ENCODE data around the gene BSDC1. TPM values are rescaled to one million over a fixed set of nuclear protein-coding genes. Genes with fewer than 3 reads are reported as not detected.

BSDC1 gene
- total and polyA plus RNA-seq, 11 donors: 25.1 to 53.2 (median 44.5) TPM

GRCh38 chr1:32414186-32414886 lies 20.1 kb upstream of the BSDC1 start:
- intact Hi-C loops (cut with DNase I): loop anchor here in 5 of 10 donors (1.0 to 5.0 kb wide), 4 partner anchors 13 to 197 kb away; no protein-coding TSS in a partner anchor

DNA sequence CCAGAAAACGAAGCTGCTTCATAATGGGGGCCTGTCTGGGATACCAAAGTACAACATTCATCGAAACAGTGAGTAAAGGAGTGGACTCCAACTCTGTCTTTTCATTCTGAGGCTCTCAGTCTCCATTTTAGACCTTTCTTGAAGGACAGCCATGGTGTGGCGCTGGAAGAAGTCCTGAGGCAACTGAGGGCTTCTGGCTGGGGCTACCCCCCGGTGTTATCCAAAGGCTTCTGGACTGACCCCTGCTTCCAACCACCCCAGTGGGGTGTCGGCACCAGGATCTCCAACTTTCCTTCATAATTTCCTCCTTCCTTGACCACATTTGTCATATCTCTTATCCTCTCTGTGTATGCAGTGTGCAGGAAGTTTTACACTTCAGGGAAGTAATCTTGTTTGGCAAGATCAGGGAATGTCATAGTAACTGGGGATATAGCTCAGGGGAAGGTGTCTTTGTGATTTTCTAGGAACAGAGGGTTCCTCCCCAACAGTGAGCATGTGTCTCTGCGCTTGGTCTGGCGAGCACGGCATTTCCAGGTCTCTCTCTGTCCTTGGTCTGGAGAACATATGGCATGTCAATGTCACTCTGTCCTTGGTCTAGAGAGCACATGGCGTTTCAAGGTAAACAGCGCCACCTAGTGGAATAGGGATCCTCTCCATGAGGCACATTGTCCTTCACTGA lies 19.4 kb upstream of the BSDC1 start:
- Histone ChIP-seq H3K27ac (no peak overlapping the region), H3K4me1 (no peaks in the 10 kb centered on the region), H3K36me3 (no peaks in the 10 kb centered on the region), H3K4me3 (no peak overlapping the region), H3K27me3 (no peaks in the 10 kb centered on the region), H3K9me3 (peaks cover 0 to 21% (median 5%) of the 10 kb centered on the region in 12 donors)
- ATAC-seq (peak; percentile 61 to 76 (median 74)), DNase-seq (peak in 4 of 5 donors; percentile 39 to 63 (median 54))
- TF ChIP-seq CTCF (IDR thresholded peaks at IDR 0.05) (peak; percentile 57 to 85 (median 76)), POLR2A (IDR thresholded peaks at IDR 0.05) (no peak)
- intact Hi-C loops (cut with DNase I): loop anchor here in 5 of 10 donors (1.0 to 5.0 kb wide), 5 partner anchors 12 to 197 kb away; no protein-coding TSS in a partner anchor
- 51 to 60% (median 55%) methylated on average over 10 of the region's 10 CpGs for WGBS, 4 donors

More at GRCh38 chr1:32414186-32414886, 20.1 kb upstream of the BSDC1 start:
- Histone ChIP-seq H3K4me1 (no peaks in the 10 kb centered on the region), H3K36me3 (no peaks in the 10 kb centered on the region), H3K27me3 (no peaks in the 10 kb centered on the region), H3K4me3 (no peak overlapping the region), H3K27ac (no peak overlapping the region), H3K9me3 (peaks cover 0 to 27% (median 7%) of the 10 kb centered on the region in 12 donors)
- ATAC-seq: no peak
- DNase-seq: no peak
- 68 to 83% (median 79%) methylated on average over 8 of the region's 8 CpGs for WGBS, 4 donors
- TF ChIP-seq POLR2A (IDR thresholded peaks at IDR 0.05) (no peak), CTCF (IDR thresholded peaks at IDR 0.05) (peak in 1 of 12 donors; percentile 29)

DNA sequence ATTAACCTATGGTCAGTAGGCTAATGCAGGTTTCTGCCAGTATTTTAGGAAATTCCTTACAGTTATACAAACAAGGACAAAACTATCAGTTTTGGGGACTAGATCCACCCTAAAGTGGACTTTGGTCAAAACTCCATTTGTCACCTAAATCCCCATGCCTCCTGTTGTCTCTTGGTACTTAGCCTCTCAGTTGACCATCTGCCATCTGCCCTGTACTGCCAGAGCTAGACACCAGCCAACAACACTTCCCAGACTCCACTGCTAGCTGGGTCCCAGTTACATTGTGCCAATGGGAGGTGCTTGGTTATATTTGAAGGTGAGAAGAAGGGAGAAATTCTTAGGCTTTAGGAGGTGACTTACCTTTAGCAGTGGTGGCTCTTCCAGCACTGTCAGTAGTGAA lies 17.0 kb upstream of the BSDC1 start:
- no peaks in the 10 kb centered on the region for H3K27me3 ChIP-seq
- no peaks in the 10 kb centered on the region for H3K4me1 ChIP-seq
- ATAC-seq (no peak), DNase-seq (no peak)
- H3K36me3 ChIP-seq: no peaks in the 10 kb centered on the region
- TF ChIP-seq CTCF (IDR thresholded peaks at IDR 0.05) (no peak), POLR2A (IDR thresholded peaks at IDR 0.05) (no peak)
- peaks cover 0 to 15% (median 2%) of the 10 kb centered on the region in 12 donors for H3K9me3 ChIP-seq
- no peak overlapping the region for H3K27ac ChIP-seq
- H3K4me3 ChIP-seq: no peak overlapping the region
- intact Hi-C loops (cut with DNase I): loop anchor here in 3 of 10 donors (5.0 kb wide), 2 partner anchors 79 to 194 kb away; no protein-coding TSS in a partner anchor

GRCh38 chr1:32406629-32407111 lies 12.4 kb upstream of the BSDC1 start:
- Histone ChIP-seq H3K36me3 (no peaks in the 10 kb centered on the region), H3K27ac (no peak overlapping the region), H3K4me3 (no peak overlapping the region), H3K4me1 (no peaks in the 10 kb centered on the region), H3K27me3 (no peaks in the 10 kb centered on the region), H3K9me3 (no peaks in the 10 kb centered on the region)
- 84 to 92% (median 89%) methylated on average over 4 of the region's 4 CpGs for WGBS, 4 donors
- TF ChIP-seq CTCF (IDR thresholded peaks at IDR 0.05) (no peak), POLR2A (IDR thresholded peaks at IDR 0.05) (no peak)
- DNase-seq (no peak), ATAC-seq (no peak)
- intact Hi-C loops (cut with DNase I): loop anchor here in 6 of 10 donors (5.0 to 10.0 kb wide), 5 partner anchors 356 to 678 kb away; partner anchors contain the start of genes AZIN2 (in 1 of the 6) and FNDC5 (in 1 of the 6)

Data from heart left ventricle (tissue), 16 donors.